GM12874 (cell line): ENCODE results near the gene LPAR2.

Experiments used
- TF ChIP-seq, protein P1 (sequence below): IDR thresholded peaks from 2 replicates; pipeline ENCODE4 v1.5.1; 2011; ENCODE audit warnings: low read depth, mild to moderate bottlenecking, control low read depth, low read length, moderate library complexity; ENCODE audit not compliant: insufficient read depth

The LPAR2 gene

GRCh38 chr19:19594381-19594780 lies 33.6 kb downstream of the LPAR2 start:
- TF ChIP-seq, protein P1, sequence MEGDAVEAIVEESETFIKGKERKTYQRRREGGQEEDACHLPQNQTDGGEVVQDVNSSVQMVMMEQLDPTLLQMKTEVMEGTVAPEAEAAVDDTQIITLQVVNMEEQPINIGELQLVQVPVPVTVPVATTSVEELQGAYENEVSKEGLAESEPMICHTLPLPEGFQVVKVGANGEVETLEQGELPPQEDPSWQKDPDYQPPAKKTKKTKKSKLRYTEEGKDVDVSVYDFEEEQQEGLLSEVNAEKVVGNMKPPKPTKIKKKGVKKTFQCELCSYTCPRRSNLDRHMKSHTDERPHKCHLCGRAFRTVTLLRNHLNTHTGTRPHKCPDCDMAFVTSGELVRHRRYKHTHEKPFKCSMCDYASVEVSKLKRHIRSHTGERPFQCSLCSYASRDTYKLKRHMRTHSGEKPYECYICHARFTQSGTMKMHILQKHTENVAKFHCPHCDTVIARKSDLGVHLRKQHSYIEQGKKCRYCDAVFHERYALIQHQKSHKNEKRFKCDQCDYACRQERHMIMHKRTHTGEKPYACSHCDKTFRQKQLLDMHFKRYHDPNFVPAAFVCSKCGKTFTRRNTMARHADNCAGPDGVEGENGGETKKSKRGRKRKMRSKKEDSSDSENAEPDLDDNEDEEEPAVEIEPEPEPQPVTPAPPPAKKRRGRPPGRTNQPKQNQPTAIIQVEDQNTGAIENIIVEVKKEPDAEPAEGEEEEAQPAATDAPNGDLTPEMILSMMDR: no peak

GRCh38 chr19:19592690-19593089 lies 35.3 kb downstream of the LPAR2 start:
- TF ChIP-seq, protein P1: no peak

DNA sequence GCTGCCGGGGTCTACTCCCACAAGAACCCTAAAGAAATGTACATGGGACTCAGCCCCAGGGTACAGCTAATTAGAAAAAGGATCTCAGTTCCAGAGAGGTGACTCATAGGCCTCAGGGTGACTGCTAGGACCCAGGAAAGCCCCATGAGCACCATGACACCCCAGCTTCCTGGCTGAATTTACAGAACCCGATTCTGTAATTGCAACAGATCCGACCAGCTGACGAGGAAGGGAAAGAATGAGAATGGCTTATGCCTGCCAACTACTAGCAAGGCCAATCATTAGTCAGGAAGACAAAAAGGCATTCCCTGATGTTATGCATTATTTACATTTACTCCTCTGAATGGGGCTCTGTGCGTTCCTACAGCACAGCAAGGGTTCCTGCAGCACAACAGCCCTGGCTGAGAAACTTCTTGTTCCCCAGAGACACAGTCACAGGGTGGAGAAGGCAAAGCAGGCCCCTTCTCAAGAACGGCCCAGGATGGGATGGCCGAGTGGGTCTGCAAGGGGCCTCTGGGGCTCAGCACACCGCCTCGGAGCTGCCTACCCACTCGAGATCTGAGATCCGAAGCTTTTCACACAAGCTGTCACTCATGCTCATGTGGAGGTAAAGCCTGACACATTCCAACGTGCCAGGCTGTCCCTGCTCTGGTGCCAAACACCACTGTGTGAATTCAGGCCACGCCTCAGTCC lies 36.7 kb downstream of the LPAR2 start:
- TF ChIP-seq, protein P1: no peak

GRCh38 chr19:19588546-19588945 lies 39.5 kb downstream of the LPAR2 start:
- TF ChIP-seq, protein P1: no peak

DNA sequence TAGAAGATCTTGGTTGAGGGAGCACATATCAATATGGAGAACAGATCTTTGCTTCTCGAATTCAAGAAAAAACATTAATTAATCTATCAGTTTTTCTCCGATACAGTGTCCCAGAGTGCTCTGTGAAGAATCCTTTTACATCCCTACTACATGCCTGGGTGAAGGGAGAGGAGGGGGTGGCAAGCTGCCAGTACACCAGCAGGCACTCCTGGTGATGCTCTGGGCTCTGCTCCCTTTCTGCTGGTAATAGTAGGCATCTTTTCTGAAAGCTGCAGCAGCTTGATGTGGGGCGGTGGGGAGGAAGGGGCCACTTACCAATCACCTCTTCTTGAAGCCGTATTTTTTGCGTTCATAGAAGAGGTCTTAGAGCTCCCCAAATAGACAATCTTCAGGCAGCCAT lies 40.2 kb downstream of the LPAR2 start:
- TF ChIP-seq, protein P1: no peak

GRCh38 chr19:19584356-19584755 lies 43.7 kb downstream of the LPAR2 start:
- TF ChIP-seq, protein P1: no peak

- TF ChIP-seq, protein P1: no peak
Measured at GRCh38 chr19:19582471-19582870, 45.5 kb downstream of the LPAR2 start.

DNA sequence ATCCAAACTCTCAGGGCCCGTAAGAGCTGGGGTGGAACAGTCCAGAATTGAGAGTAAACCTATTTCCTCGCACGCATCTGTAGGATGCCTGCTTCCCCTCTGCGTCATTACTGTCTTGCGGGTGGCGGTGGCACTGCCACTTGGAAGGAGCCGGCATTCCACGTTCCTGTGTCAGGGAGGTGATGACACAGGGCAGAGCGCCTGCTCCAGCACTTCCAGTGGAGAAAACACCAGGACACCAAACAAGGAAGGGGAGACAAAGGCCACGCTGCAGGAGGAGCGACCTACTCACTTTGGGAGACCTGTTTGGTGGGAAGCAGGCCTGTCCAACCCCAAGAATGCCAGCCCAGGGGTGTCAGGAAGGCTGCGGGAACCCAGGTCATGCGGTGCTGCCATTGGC lies 46.6 kb downstream of the LPAR2 start:
- TF ChIP-seq, protein P1: no peak
